D721Med (cell line): Measurements from ENCODE around the gene STAMBPL1.
A peak's percentile ranks its signal among the peaks of the same experiment; 100 is the strongest.

Experiments used
- DNase-seq: peaks from one replicate; pipeline ENCODE4 v3.0.0; 2011; ENCODE audit warnings: low spot score; ENCODE audit not compliant: insufficient read length
- FAIRE-seq: peaks from 2 replicates; lab custom pipeline; 2011; peaks lifted over from hg19 to GRCh38; lab: Jason Lieb, UNC
- CTCF ChIP-seq: IDR thresholded peaks from 2 replicates; pipeline ENCODE4 v1.5.1; 2012; ENCODE audit warnings: mild to moderate bottlenecking, control low read depth; ENCODE audit not compliant: insufficient read depth; ENCODE audit errors: missing control alignments

The STAMBPL1 gene

GRCh38 chr10:88911851-88912250 lies 31.8 kb downstream of the STAMBPL1 start:
- no peak for DNase-seq
- no peak for TF ChIP-seq CTCF
- FAIRE-seq, result no peak

GRCh38 chr10:88913127-88913526 lies 33.1 kb downstream of the STAMBPL1 start:
- no peak for TF ChIP-seq CTCF
- FAIRE-seq (peak; percentile 11), DNase-seq (no peak)

- DNase-seq (no peak), FAIRE-seq (peak; percentile 72)
- TF ChIP-seq CTCF, result no peak
Measured at GRCh38 chr10:88913788-88914187, 33.7 kb downstream of the STAMBPL1 start.

GRCh38 chr10:88915781-88916180 lies 35.7 kb downstream of the STAMBPL1 start:
- FAIRE-seq (no peak), DNase-seq (no peak)
- no peak for TF ChIP-seq CTCF

GRCh38 chr10:88916231-88916630 lies 36.2 kb downstream of the STAMBPL1 start:
- no peak for DNase-seq
- no peak for TF ChIP-seq CTCF
- FAIRE-seq, result no peak

GRCh38 chr10:88916986-88917385 lies 36.9 kb downstream of the STAMBPL1 start:
- no peak for DNase-seq
- no peak for TF ChIP-seq CTCF
- no peak for FAIRE-seq

- no peak for DNase-seq
- no peak for TF ChIP-seq CTCF
- FAIRE-seq, result no peak
Measured at GRCh38 chr10:88918191-88918905, 38.3 kb downstream of the STAMBPL1 start.
